Aorta (tissue), 5 donors: ENCODE measurements around the gene ARL1. TPM values are rescaled to one million over a fixed set of nuclear protein-coding genes. Genes with fewer than 3 reads are reported as not detected.
A peak's percentile ranks its signal among the peaks of the same experiment; 100 is the strongest.
"Not testable (repeated sequence)": the region's sequence is repeated elsewhere in the genome, so short reads cannot be mapped to it uniquely, and the experiment has no call there.

Experiments used
- ATAC-seq: fragments of 200-7000 bp; cut with Tn5 transposase; one replicate; pipeline ENCODE4 v1.9.1; 2022; ENCODE audit warnings: moderate library complexity; ENCODE audit not compliant: low FRiP score
- DNase-seq, 2 donors: peaks; one replicate each; pipeline ENCODE4 v3.0.0-alpha.2; 2020
- H3K27ac ChIP-seq, 2 donors: one replicate each; pipeline ENCODE4 v1.5.1; 2013; ENCODE audit warnings: low read length in 2 of 2, mild to moderate bottlenecking in 2 of 2, moderate library complexity in 2 of 2, control low read depth in 1 of 2, inconsistent platforms in 1 of 2, low read depth in 1 of 2
- H3K27me3 ChIP-seq, 2 donors: one replicate each; pipeline ENCODE4 v1.6.1; 2013; ENCODE audit warnings: control low read depth in 1 of 2, low read length in 1 of 2, mild to moderate bottlenecking in 1 of 2, moderate library complexity in 1 of 2; ENCODE audit not compliant: insufficient read depth in 2 of 2, control insufficient read depth in 1 of 2
- H3K36me3 ChIP-seq, 2 donors: one replicate each; pipeline ENCODE4 v1.6.1; 2013; ENCODE audit warnings: control low read depth in 1 of 2, low read length in 1 of 2, mild to moderate bottlenecking in 1 of 2; ENCODE audit not compliant: insufficient read depth in 2 of 2, control insufficient read depth in 1 of 2
- H3K4me1 ChIP-seq, 2 donors: one replicate each; pipeline ENCODE4 v1.6.1; 2013; ENCODE audit warnings: low read length in 2 of 2, control low read depth in 1 of 2, mild to moderate bottlenecking in 1 of 2, moderate library complexity in 1 of 2; ENCODE audit not compliant: insufficient read depth in 2 of 2, control insufficient read depth in 1 of 2
- H3K4me3 ChIP-seq, 2 donors: one replicate each; pipeline ENCODE4 v1.5.1; 2013; ENCODE audit warnings: low read length in 2 of 2, control low read depth in 1 of 2, mild to moderate bottlenecking in 1 of 2
- H3K9me3 ChIP-seq: one replicate; pipeline ENCODE4 v1.6.1; 2013; ENCODE audit warnings: mild to moderate bottlenecking, low read length; ENCODE audit not compliant: control insufficient read depth
- WGBS, 2 donors: extraction: QIAGEN DNeasy Blood & Tissue Kit; methylation state at CpG; one replicate each; pipeline ENCODE4 v1.1.7; 2013; 5-methylcytosine and 5-hydroxymethylcytosine counted together
- intact Hi-C, 2 donors: fragments of 100-400 bp; cut with DNase I; formaldehyde crosslinking; loops; one replicate each; pipeline versions ENCODE4 v1.14.2 to v1.15.0; 2022
- long read RNA-seq, 2 donors: library from polyadenylated mRNA; unstranded; transcript quantifications; one replicate each; pipeline ENCODE4 v2.0.0, GENCODE V29; 2020 to 2021
- polyA plus RNA-seq, 2 donors: library from polyadenylated mRNA; stranded (reverse); fragments of 200-250 nt; gene quantifications; one replicate each; pipeline ENCODE4 v1.2.3, GENCODE V29; 2013
- total RNA-seq, 2 donors: library from RNA; stranded (reverse); fragmentation: NEBNext Ultra II Directional; extraction: Animal tissue kit (Norgen Biotek cat#: 25700); gene quantifications; one replicate each; pipeline ENCODE4 v1.2.1, GENCODE V29; 2021
- donor health status: healthy with polysubstance abuse.
- donor health status: Bipolar disorder and iron deficiency.
- donor health status: DM: no; HTN: no; CAD: no.
- donor health status: DM: no; HTN: no; CAD: no.
- donor health status: DM: yes; HTN: yes; CAD: no.

The ARL1 gene
- total RNA-seq (10 to 100 TPM; 93.4 to 94.0 TPM), polyA plus RNA-seq (10 to 100 TPM; 38.9 to 58.6 TPM)
- long read RNA-seq, donor 1, transcript ARL1-201 (6 exons, 3,241 nt), result major isoform, 111 of 128 reads
- long read RNA-seq, donor 1, partial matches to known transcripts, result 1 of 128 reads
- long read RNA-seq, donor 1, other reads (novel, unspliced or antisense), result 16 of 128 reads
- long read RNA-seq, donor 2, transcript ARL1-201 (6 exons, 3,241 nt), result major isoform, 48 of 56 reads
- long read RNA-seq, donor 2, partial matches to known transcripts, result 2 of 56 reads
- long read RNA-seq, donor 2, other reads (novel, unspliced or antisense), result 4 of 56 reads

- Histone ChIP-seq H3K27ac (peak within 1 kb of the TSS; percentile 79 to 80), H3K4me1 (peaks cover 0 to 1% of the 10 kb centered on the region in 2 donors), H3K4me3 (peak within 1 kb of the TSS; percentile 67 to 68), H3K27me3 (no peaks in the 10 kb centered on the region), H3K9me3 (no peaks in the 10 kb centered on the region), H3K36me3 (no peaks in the 10 kb centered on the region)
- DNase-seq (peak; percentile 93 to 96), ATAC-seq (peak; percentile 96)
- intact Hi-C loops, result no loop called here
- WGBS, 2 donors, result 0% methylated on average over 71 of the region's 71 CpGs
Observed at GRCh38 chr12:101407436-101408345, at the start of gene ARL1. TSS of gene ARL1 (minus strand) at chr12:101407772. CDS start at chr12:101407645, 127 bp downstream.

DNA sequence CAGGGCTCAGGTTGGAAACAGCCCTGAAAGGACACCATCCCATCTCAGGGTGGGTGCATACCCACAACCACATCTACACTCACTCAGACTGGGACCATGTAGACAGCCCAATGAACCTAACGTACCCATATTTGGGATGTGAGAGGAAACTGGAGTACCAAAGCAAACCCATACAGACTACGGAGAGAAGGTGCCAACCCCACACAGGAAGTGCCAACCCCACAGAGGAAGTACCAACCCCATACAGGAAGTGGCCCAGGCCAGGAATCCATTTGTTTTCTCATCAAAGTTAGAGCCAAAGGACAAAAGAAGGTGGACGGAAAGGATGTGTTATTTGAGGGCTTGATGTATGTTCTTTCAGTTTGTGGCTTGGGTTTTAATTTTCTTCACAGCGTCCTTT, 48.1 kb upstream of the ARL1 start:
- no peak for ATAC-seq
- H3K27me3 ChIP-seq, result no peaks in the 10 kb centered on the region
- DNase-seq, result no peak
- no peak overlapping the region for H3K27ac ChIP-seq
- no peak overlapping the region for H3K4me3 ChIP-seq
- intact Hi-C loops, result no loop called here
- no peaks in the 10 kb centered on the region for H3K36me3 ChIP-seq
- peaks cover 3% of the 10 kb centered on the region for H3K9me3 ChIP-seq
- 82% methylated on average over 4 of the region's 4 CpGs for WGBS, 2 donors
- H3K4me1 ChIP-seq, result no peaks in the 10 kb centered on the region

- H3K36me3 ChIP-seq, result no peaks in the 10 kb centered on the region
- H3K27me3 ChIP-seq, result no peaks in the 10 kb centered on the region
- no peak for DNase-seq
- H3K27ac ChIP-seq, result no peak overlapping the region
- intact Hi-C loops, result no loop called here
- H3K9me3 ChIP-seq, result no peaks in the 10 kb centered on the region
- no peaks in the 10 kb centered on the region for H3K4me1 ChIP-seq
- H3K4me3 ChIP-seq, result no peak overlapping the region
- ATAC-seq, result no peak
Observed at GRCh38 chr12:101441461-101442224, 34.1 kb upstream of the ARL1 start.

GRCh38 chr12:101439236-101439635, 31.7 kb upstream of the ARL1 start:
- H3K4me3 ChIP-seq, result no peak overlapping the region
- intact Hi-C loops, result no loop called here
- DNase-seq (no peak), ATAC-seq (no peak)
- no peaks in the 10 kb centered on the region for H3K9me3 ChIP-seq
- H3K4me1 ChIP-seq, result no peaks in the 10 kb centered on the region
- no peaks in the 10 kb centered on the region for H3K36me3 ChIP-seq
- H3K27ac ChIP-seq, result no peak overlapping the region
- no peaks in the 10 kb centered on the region for H3K27me3 ChIP-seq
- 74% methylated on average over 5 of the region's 5 CpGs for WGBS, 2 donors

- H3K4me1 ChIP-seq, result no peaks in the 10 kb centered on the region
Observed at GRCh38 chr12:101436136-101436535, 28.6 kb upstream of the ARL1 start.

GRCh38 chr12:101430456-101430855, 22.9 kb upstream of the ARL1 start:
- Histone ChIP-seq H3K4me1 (no peaks in the 10 kb centered on the region), H3K4me3 (no peak overlapping the region), H3K9me3 (no peaks in the 10 kb centered on the region), H3K36me3 (no peaks in the 10 kb centered on the region), H3K27ac (no peak overlapping the region), H3K27me3 (no peaks in the 10 kb centered on the region)
- intact Hi-C loops, result no loop called here
- 64% methylated on average over 2 of the region's 2 CpGs for WGBS, 2 donors
- DNase-seq, result no peak
- no peak for ATAC-seq

More at GRCh38 chr12:101436136-101436535, 28.6 kb upstream of the ARL1 start:
- no peaks in the 10 kb centered on the region for H3K36me3 ChIP-seq
- ATAC-seq, result no peak
- intact Hi-C loops, result no loop called here
- H3K27ac ChIP-seq, result no peak overlapping the region
- H3K9me3 ChIP-seq, result no peaks in the 10 kb centered on the region
- DNase-seq, result no peak
- H3K27me3 ChIP-seq, result no peaks in the 10 kb centered on the region
- H3K4me3 ChIP-seq, result no peak overlapping the region

GRCh38 chr12:101424620-101425019, 17.0 kb upstream of the ARL1 start:
- WGBS, 2 donors, result 41 to 83% methylated on average over 2 of the region's 2 CpGs
- H3K27ac ChIP-seq, result no peak overlapping the region
- DNase-seq (no peak), ATAC-seq (no peak)
- H3K36me3 ChIP-seq, result no peaks in the 10 kb centered on the region
- H3K9me3 ChIP-seq, result no peaks in the 10 kb centered on the region
- intact Hi-C loops, result no loop called here
- no peaks in the 10 kb centered on the region for H3K4me1 ChIP-seq
- no peaks in the 10 kb centered on the region for H3K27me3 ChIP-seq
- H3K4me3 ChIP-seq, result no peak overlapping the region

DNA sequence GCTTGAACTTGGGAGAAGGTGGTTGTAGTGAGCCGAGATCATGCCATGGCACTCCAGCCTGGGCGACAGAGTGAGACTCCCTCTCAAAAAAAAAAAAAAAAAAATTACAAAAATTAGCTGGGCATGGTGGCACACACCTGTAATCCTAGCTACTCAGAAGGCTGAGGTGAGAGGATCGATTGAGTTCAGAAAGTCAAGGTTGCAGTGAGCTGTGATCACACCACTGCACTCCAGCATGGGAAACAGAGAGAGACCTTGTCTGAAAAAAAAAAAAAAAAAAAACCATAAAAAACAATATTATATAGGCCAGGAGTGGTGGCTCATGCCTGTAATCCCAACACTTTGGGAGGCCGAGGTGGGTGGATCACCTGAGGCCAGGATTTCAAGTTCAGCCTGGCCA, 14.5 kb upstream of the ARL1 start:
- DNase-seq, H3K9me3 ChIP-seq, H3K27me3 ChIP-seq, ATAC-seq, intact Hi-C loops, H3K36me3 ChIP-seq, H3K4me3 ChIP-seq, H3K4me1 ChIP-seq, H3K27ac ChIP-seq: not testable (repeated sequence)
- WGBS, 2 donors, result 88 to 89% methylated on average over 4 of the region's 4 CpGs
